ENCODE data around the gene LRRC71. TPM values are rescaled to one million over a fixed set of nuclear protein-coding genes. Genes with fewer than 3 reads are reported as not detected.

Gene LRRC71
- total and polyA plus RNA-seq, 2 donors from 2014 or later, result 0.19 to 0.50 TPM

- H3K36me3 ChIP-seq (ENCODE audit: control insufficient read depth in 2 of 3, insufficient read depth in 3 of 3, low read length in 3 of 3), result no peaks in the 10 kb centered on the region
- FAIRE-seq, result no peak
- intact Hi-C loops (cut with DNase I), result no loop called here
- H3K9me3 ChIP-seq (ENCODE audit: control insufficient read depth in 2 of 3, insufficient read depth in 1 of 3, low read length in 3 of 3), result no peaks in the 10 kb centered on the region
- no peak for DNase-seq
- H3K27ac ChIP-seq (ENCODE audit: low read depth in 2 of 2, low read length in 2 of 2), result no peak overlapping the region
- no peak overlapping the region for H3K4me3 ChIP-seq (ENCODE audit: low read length in 3 of 3)
- no peaks in the 10 kb centered on the region for H3K27me3 ChIP-seq (ENCODE audit: control insufficient read depth, insufficient read depth, low read length)
- no peak overlapping the region for H3K9ac ChIP-seq (ENCODE audit: low read length in 3 of 3)
- no peaks in the 10 kb centered on the region for H3K4me1 ChIP-seq (ENCODE audit: control insufficient read depth in 2 of 3, insufficient read depth in 2 of 3, low read depth in 1 of 3, low read length in 3 of 3)
- TF ChIP-seq CTCF (IDR thresholded peaks at IDR 0.05; ENCODE audit: borderline replicate concordance, extremely low read depth, insufficient read depth), result no peak
Measured at GRCh38 chr1:156885314-156885713, 35.1 kb upstream of the LRRC71 start.

- intact Hi-C loops (cut with DNase I), result no loop called here
- H3K27me3 ChIP-seq (ENCODE audit: control insufficient read depth, insufficient read depth, low read length), result no peaks in the 10 kb centered on the region
- no peaks in the 10 kb centered on the region for H3K36me3 ChIP-seq (ENCODE audit: control insufficient read depth in 2 of 3, insufficient read depth in 3 of 3, low read length in 3 of 3)
- H3K4me1 ChIP-seq (ENCODE audit: control insufficient read depth in 2 of 3, insufficient read depth in 2 of 3, low read depth in 1 of 3, low read length in 3 of 3), result no peaks in the 10 kb centered on the region
- no peaks in the 10 kb centered on the region for H3K9me3 ChIP-seq (ENCODE audit: control insufficient read depth in 2 of 3, insufficient read depth in 1 of 3, low read length in 3 of 3)
- TF ChIP-seq CTCF (IDR thresholded peaks at IDR 0.05; ENCODE audit: borderline replicate concordance, extremely low read depth, insufficient read depth), result no peak
- FAIRE-seq (no peak), DNase-seq (no peak)
- no peak overlapping the region for H3K9ac ChIP-seq (ENCODE audit: low read length in 3 of 3)
- H3K27ac ChIP-seq (ENCODE audit: low read depth in 2 of 2, low read length in 2 of 2), result no peak overlapping the region
- H3K4me3 ChIP-seq (ENCODE audit: low read length in 3 of 3), result no peak overlapping the region
Measured at GRCh38 chr1:156885880-156886355, 34.5 kb upstream of the LRRC71 start.

GRCh38 chr1:156886583-156887281 is 33.7 kb upstream of the LRRC71 start:
- TF ChIP-seq CTCF (IDR thresholded peaks at IDR 0.05; ENCODE audit: borderline replicate concordance, extremely low read depth, insufficient read depth), result no peak
- FAIRE-seq (no peak), DNase-seq (no peak)
- Histone ChIP-seq H3K36me3 (ENCODE audit: control insufficient read depth in 2 of 3, insufficient read depth in 3 of 3, low read length in 3 of 3) (no peaks in the 10 kb centered on the region), H3K27ac (ENCODE audit: low read depth in 2 of 2, low read length in 2 of 2) (no peak overlapping the region), H3K27me3 (ENCODE audit: control insufficient read depth, insufficient read depth, low read length) (no peaks in the 10 kb centered on the region), H3K9ac (ENCODE audit: low read length in 3 of 3) (no peak overlapping the region), H3K4me3 (ENCODE audit: low read length in 3 of 3) (no peak overlapping the region), H3K4me1 (ENCODE audit: control insufficient read depth in 2 of 3, insufficient read depth in 2 of 3, low read depth in 1 of 3, low read length in 3 of 3) (no peaks in the 10 kb centered on the region), H3K9me3 (ENCODE audit: control insufficient read depth in 2 of 3, insufficient read depth in 1 of 3, low read length in 3 of 3) (no peaks in the 10 kb centered on the region)
- intact Hi-C loops (cut with DNase I), result no loop called here
